GM21390 (cell line): ENCODE data around the gene SBF2.
A peak's percentile ranks its signal among the peaks of the same experiment; 100 is the strongest.
"Not testable (repeated sequence)": the region's sequence is repeated elsewhere in the genome, so short reads cannot be mapped to it uniquely, and the experiment has no call there.

Source experiments
- ATAC-seq: cut with Tn5 transposase; IDR thresholded peaks from one replicate; pipeline ENCODE4 v1.9.1; 2021; ENCODE audit not compliant: unreplicated experiment

The SBF2 gene

DNA sequence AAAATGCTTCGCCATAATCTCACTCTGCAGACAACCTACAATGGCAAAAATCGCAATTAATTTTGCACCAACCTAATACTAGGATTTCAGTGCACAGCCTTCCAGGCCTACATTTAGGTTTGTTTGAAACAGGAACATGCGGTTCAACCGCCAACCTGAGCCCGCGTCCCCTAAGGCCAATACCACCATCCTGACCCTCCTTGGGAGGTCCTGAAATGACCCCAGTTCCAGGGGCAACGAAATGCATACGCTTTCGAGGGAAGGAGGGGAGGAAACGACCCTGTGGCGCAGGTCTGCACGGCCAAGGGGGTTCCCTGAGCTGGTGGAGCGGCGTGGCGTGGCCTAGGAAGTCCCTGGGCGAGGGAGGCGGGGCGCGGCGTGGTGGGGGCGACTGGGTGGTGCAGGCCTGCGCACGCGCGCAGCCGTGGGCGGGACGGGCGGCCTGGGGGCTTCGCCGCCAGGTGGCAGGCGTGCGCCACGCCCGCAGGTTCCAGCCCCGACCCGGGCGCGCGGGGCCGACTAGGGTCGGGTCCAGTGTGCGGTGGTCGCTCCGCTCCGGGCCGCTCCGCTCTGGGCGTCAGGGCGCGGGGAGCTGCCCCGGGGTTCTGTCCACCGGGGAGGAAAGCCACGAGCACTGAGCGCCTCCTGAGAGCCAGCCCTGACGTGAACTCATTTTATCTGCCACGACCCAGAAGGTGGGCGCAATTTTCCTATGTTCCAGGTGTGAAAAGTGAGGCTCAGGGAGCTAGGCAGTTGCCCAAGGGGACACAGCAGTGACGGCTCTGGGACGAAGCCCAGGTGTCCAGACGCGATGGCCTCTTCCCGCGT, 536.0 kb downstream of the SBF2 start:
- peak; percentile 52 for ATAC-seq

DNA sequence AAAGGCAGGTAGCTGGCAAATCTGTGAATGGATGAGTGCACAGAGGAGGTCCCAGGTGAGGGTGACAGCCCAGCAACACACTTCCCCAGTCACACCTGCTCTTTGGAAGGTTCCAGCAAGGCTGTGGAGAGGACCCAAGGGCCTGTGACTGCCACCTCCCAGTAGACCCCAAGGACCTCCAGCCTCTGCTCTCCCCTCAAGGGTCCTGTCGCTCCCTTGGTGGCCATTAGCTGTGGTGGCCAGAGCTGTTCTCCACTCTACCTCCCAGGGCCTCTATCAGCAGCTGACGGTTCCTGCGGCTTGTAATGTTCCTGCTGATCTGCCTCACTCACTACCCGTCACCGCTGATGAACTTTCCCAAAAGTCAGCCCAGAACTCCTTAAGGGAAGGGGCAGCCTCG, 537.1 kb downstream of the SBF2 start:
- no peak for ATAC-seq

DNA sequence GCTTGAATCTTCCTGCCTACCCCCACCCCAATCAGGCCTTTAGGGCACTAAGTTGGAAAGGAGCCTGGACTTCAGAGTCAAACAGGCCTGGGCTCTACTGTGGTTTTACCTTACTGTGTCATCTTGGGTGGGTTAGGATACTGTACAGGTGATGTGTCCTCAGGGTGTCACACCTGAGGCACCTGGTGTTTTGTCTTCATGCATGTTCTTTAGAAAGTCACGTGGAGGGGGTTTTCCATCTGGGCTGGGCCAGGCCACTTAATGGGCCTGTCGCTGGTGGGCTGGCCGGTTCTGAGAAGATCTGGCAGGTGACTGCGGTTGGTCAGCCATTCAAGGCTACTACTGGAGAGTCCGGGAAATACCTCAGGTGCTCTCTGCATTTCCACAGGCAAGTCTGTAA, 537.6 kb downstream of the SBF2 start:
- no peak for ATAC-seq

DNA sequence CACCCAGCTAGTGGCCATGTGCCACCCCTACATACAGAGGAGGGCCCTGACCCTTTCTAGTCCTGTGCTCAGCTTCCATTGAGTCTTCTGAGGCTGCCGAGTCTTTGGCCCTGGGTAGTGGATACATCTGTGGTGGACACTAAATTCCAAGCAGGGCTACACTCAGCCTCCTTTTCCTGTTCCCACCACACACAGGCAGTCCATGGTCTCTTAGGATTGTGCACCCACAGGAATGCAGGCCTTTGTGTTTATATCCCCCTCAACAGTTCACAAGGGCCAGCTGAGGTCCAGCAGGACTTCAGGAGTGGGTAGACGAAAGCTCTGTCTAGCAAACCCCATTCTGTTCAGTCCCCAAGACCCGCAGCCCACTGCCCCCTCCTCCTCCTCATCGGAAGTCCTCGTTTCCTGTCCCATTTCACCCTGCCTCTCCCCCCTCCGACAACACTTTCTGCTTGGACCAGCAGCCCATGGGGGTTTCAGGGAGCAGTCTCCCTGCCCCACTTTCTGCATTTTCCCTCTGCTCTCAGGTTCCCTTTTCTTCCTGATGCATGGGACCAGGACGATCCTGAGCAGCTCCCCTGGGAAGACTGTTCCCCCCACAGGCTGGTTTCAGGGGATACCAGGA, 538.3 kb downstream of the SBF2 start:
- ATAC-seq = no peak

DNA sequence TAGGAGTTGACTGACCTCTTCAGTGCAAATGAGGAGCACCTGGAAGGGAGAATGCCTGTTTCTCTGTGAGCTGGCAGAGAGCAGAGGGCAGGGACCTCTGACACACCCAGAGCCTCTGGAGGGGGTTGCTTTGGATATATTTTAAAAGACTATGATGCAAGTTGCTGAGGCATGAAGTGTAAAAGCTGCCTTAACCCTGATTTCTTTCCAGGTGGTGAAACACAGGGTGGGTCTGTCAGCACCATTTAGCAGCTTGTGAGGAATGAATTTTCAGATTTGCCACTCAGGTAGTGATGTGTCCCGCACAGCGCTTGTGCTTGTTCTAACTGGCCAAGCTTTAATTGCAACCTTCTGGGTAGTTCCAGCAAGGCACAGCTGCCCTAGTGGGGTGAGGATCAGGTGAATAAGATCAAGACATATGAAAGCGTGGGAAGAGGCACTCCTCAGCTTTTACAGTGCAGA, 540.0 kb downstream of the SBF2 start:
- no peak for ATAC-seq

DNA sequence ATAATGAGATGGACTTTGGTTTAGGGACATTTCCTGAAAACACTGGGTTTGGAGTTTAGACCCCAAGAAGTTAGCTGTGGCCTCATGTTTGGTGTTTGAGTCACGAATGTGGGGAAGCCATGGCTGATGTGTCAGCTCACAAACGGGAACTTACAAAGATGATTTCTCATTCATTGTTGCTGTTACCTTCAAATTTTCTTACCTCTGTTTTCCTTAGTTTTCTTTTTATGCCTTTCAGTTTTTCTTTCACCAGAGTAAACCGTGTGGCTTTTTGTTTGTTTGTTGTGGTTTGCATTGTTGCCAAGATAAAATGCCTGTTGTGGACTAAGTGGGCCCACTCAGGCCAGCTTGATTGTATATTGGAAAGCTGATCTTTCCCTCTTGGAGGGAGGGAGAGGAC, 541.0 kb downstream of the SBF2 start:
- ATAC-seq = no peak

DNA sequence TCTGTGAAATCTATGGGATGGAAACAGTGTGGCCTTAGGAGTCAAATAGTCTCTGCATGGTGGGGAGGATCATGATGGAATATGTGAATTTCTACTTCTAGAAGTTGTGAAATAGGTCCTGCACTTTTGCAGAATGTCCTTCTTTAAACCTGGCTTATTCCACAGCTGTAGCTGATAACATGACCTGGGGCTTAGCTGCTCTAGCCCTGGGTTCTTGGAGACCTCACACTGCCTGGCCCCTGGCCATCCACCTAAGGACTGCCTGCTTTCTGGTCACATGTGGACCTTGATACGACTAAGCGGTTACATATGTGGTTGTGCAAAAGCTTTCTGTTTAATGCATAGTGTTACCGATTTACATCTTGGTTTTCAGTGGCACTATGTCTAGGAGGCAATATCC, 541.9 kb downstream of the SBF2 start:
- no peak for ATAC-seq

DNA sequence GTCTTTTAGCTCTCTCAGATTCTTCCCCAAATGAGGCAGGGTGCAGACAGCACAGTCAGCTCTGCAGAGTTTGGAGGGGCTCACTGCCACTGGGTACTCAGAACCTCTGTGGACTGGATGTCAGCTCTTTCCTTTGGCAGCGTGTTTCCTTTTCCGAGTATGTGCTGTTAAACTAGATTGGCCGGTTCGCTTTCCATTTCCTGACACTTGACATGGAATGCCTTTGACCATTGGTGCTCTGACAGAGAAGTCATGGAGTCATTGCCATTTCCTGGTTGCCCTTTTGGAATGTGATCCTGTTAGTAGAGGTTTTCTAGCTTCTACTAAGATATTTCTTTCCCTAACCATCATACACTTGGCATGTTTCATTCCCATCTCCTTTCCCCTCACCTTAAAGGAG, 543.5 kb downstream of the SBF2 start:
- no peak for ATAC-seq

DNA sequence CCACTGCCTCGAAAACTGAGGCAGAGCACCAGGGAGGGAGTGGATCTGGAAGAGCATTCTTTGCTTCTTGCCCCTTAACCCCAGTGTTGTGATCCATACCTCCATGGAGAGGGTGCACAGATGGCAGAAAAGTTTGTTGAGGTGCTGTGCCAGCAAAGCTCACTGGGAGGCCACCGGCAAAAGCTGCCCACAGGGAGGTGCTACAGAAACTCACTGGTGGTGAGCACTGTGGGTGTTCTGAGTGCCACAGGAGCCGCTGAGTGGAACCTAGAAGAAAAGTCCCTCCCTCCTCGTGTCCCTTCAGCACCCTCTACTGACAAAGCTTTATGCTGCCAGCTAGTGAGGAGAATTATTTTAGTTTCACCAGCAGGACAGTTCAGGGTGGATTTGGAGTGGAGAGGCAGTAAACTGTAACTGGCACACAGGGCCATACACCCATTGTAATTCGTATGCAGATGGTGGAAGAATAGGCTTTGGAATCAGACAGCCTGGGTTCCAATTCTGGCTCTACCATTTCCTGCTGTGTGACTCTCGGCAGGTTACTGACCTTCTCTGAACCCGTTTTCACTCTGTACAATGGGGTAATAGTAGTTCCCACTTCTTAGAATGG, 545.6 kb downstream of the SBF2 start:
- ATAC-seq = peak; percentile 68

DNA sequence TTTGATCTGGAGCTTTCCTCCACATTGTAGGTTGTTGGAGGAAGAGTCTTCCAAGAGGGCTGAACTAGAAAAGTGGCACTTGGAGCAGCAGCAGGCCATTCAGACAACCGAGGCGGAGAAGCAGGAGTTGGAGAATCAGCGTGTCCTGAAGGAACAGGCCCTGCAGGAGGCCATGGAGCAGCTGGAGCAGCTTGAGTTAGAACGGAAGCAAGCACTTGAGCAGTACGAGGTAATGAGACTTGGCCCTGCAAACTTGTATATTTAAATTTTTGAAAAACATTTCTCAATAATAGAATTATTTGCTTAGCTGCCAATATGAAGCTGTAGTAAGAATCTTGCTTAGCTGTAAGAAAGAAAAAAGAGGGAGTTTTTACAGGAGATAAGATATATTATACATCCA, 546.2 kb downstream of the SBF2 start:
- ATAC-seq = no peak

DNA sequence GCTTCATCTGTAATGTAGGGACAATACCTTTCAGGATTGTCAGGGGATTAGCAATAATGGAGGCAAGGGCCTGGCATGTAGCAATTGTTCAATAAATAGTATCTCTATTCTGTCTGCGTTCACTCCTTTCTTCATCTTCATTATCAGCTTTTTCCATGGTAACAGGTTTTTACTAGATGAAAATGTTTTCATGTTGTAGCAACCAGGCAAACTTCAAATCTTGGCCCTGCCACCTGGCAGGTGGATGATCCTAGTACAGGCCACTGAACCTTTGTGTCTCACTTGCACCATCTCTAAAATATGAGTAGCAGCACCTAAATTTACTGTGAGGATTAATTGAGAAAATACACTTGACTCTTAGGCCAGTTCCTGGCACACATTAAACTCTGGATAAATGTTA, 546.8 kb downstream of the SBF2 start:
- ATAC-seq = no peak

DNA sequence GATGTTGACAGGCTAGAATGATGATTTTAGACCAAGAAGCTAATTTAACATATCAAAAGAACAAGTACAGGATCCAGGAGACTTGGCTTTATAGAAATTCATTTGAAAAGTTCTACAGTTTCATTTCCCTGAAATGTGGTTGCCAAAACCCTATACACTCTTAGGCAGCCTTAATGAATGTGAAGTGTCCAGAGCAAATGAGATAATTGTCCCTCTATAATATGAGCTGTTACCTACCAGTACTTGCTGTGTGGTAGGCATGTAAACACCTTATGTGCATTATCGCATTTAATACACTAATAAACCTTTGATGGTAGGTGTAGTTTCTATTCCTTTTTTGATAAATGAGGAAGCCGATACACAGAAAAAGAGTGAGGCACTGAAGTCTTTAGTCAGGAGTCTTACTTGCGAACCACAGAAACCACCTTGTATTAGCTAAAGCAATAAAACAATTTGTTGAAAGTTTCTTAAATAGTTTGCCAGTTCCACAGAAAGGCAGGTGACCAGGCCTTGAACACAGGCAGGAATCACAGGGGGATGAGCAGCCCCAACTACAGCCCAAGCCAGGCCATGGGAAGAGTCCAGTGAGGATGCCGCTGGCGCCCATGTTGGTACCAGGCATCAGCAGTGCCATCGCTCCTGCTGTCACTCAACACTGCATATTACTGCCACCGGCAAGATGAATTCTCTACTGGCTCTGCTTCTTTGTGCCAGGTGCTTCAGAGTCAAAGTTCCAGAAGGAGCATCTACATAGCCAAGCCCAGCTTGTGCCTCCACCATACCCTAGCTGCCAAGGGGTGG, 548.4 kb downstream of the SBF2 start:
- peak; percentile 61 for ATAC-seq

DNA sequence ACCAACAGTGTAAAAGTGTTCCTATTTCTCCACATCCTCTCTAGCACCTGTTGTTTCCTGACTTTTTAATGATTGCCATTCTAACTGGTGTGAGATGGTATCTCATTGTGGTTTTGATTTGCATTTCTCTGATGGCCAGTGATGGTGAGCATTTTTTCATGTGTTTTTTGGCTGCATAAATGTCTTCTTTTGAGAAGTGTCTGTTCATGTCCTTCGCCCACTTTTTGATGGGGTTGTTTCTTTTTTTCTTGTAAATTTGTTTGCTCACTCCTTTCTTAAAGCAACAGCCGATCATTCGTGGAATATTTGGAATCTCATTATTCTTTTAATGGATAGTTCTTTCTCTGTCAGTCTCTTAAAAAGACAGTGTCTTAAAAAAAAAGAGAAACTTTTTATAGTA, 550.5 kb downstream of the SBF2 start:
- not testable (repeated sequence) for ATAC-seq

DNA sequence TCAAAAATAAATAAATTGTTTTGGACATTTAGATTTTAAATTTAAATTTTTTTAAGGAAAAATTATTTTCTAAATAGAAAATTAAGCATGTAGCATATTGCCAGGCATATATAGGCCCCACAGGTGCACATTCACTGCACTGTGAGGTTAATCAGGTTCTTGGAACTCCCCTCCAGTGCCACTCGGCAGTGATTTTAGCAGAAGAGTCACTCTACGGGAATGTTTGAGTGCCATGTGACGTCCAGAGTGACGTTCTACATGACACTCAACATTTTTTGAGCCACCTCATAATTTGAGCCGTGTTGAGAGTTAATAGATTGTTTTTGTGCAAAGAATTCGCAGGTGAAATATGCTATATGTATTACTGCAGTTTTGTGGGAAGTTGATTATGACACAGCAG, 552.8 kb downstream of the SBF2 start:
- ATAC-seq = no peak

DNA sequence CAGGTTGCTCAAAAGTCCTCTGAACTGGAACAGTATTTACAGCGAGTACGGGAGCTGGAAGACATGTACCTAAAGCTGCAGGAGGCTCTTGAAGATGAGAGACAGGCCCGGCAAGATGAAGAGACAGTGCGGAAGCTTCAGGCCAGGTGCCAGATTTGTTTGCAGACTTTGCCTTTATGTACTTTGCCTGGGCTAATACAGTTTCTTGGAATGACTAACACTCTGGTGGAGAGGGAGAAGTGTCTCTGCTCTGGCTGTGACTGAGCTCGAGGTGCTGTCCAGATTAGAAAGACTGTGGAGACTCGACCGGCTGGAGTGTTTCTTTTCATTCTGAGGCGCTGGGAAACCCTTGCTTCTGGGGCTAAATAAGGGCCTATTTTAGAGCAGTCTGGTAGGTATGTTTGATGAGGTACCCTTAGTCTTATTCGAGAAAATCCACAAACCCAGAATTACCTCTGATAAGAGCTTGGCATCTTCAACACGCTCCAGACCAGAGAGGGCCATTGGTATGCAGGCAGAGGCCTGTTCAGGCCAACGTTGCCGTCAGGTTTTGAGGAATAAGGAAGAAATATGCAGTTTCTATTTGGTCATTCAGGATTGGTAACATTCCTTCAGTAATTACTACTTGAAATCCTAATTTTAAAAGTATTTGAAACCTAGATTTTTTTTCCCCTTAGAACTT, 553.7 kb downstream of the SBF2 start:
- ATAC-seq = no peak

DNA sequence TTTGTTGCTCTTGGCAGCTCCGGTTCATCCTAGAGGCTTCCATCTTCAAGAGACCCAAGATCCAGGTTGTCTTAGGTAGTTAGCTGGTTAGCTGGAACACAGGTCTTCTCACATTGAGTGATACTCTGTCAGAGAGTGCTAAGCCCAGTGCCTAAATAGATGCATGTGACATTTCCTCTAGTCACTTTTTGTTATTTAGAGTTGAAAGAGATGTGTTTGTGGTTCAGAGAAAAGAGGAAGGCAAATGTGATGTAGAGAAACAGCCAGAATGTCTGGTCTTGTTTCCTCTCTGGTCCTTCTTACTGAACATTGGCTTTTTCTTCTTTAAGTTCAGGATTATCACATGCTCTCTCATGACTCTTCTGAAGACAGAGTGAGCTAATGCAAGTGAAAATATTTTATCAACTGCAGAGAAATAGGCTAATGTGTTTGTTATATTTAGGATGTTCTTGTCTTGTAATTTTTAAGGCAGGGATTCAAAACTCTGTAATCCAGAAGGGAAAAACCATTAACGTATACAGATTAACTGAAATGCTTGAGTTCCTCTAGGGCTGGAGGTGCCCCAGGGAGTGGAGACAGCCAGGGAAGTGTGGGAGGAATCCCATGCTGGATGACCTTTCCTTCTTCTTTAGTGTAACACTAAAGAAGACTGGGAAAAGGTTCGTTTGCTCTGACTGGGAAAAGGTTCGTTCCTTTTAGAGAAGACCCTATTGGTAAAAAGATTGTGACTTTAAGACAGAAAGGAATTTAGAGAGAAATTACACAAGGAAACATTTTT, 554.7 kb downstream of the SBF2 start:
- ATAC-seq = peak; percentile 70

DNA sequence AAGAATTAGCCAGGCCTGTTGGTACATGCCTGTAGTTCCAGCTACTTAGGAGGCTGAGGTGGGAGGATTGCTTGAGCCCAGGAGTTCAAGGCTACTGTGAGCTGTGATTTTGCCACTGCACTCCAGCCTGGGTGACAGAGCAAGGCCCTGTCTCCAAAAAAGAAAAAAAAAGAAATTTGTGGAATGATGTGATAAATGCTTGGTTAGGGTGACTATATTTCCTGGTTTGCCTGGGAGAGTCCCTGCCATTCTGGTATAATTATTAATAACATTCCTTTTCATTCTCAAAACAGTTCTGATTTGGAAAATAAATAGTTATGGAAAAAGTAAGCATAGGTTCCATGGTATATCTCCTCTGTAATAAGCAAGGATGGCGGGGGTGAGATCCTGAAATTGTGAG, 555.3 kb downstream of the SBF2 start:
- ATAC-seq = no peak

DNA sequence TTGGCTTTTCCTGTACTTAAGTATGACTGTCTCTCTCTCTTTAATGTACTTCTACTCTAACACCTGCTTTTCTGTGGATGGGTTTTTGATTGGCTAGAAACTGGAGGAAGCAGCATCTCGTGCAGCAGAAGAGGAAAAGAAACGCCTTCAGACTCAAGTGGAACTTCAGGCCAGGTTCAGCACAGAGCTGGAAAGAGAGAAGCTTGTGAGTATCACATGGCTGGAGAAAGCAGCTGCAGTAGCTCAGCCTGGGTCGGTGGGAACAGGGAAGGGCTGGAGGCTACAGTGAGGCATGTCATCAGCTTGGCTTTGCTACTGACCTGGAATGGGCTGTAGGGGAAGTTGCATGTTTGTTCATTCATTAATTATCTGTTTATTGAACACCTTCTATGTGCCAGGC, 555.9 kb downstream of the SBF2 start:
- ATAC-seq = no peak

DNA sequence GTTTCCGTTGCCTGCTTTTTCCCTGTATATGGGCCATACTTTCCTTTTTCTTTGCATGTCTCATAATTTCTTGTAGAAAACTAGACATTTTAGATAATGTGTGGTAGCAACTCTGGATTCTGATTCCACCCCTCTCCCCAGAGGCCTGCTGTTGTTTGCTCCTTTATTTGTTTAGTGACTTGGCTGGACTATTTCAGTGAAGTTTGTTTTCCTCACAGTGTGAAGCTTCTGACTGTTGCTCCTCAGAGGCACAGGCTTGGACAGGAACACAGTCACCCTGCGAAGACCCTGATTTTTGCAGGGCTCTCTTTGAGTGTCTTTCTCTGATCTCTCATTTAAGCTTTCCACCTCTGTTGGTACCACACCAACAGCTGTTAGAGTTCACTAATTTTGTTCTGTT, 557.7 kb downstream of the SBF2 start:
- no peak for ATAC-seq

DNA sequence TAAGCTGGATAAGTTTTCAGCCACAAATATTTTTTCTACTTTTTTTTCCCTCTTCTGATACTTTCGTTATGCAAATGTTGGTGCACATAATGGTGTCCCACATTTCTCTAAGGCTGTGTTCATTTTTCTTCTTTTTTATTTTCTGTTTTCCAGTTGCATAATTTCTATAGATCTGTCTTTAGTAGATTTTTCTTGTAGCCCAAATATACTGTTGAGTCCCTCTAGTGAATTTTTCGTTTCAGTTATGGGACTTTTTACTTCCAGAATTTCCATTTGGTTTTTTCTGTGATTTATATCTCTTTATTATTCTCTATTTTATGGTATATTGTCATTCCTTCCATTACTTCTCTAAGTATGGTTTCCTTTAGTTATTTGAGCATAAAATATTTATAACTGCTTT, 558.1 kb downstream of the SBF2 start:
- no peak for ATAC-seq
